Osteoblast (primary cell): ENCODE data around the gene MARK3. TPM values are rescaled to one million over a fixed set of nuclear protein-coding genes. Genes with fewer than 3 reads are reported as not detected.

Experiments
- DNase-seq: peaks from one replicate; pipeline ENCODE4 v3.0.0; 2011; ENCODE audit warnings: low spot score, mixed read lengths; ENCODE audit not compliant: insufficient read length; ENCODE audit errors: missing footprints
- H2AFZ ChIP-seq: 2 replicates; pipeline ENCODE4 v1.6.0; 2011; ENCODE audit warnings: mild to moderate bottlenecking, low read length
- H3K27ac ChIP-seq: 2 replicates; pipeline ENCODE4 v1.5.1; 2011; ENCODE audit warnings: mild to moderate bottlenecking, low read depth, low read length, moderate library complexity
- H3K27me3 ChIP-seq: 2 replicates; pipeline ENCODE4 v1.6.0; 2012; ENCODE audit warnings: mild to moderate bottlenecking, control low read depth, inconsistent platforms, low read length, moderate library complexity; ENCODE audit not compliant: insufficient read depth
- H3K36me3 ChIP-seq: 2 replicates; pipeline ENCODE4 v1.5.1; 2011; ENCODE audit warnings: mild to moderate bottlenecking, low read length, control low read depth, moderate library complexity; ENCODE audit not compliant: insufficient read depth
- H3K4me1 ChIP-seq: 2 replicates; pipeline ENCODE4 v1.5.1; 2011; ENCODE audit warnings: mild to moderate bottlenecking, low read length, control low read depth, moderate library complexity; ENCODE audit not compliant: insufficient read depth
- H3K4me2 ChIP-seq: 2 replicates; pipeline ENCODE4 v1.6.0; 2011; ENCODE audit warnings: mild to moderate bottlenecking, low read length; ENCODE audit not compliant: insufficient read depth
- H3K4me3 ChIP-seq: fragments of 200-600 bp; sonication (generic); 3 replicates; pipeline ENCODE4 v1.5.1; 2012; ENCODE audit warnings: mild to moderate bottlenecking, low read length, inconsistent platforms; ENCODE audit not compliant: insufficient read depth
- H3K79me2 ChIP-seq: 2 replicates; pipeline ENCODE4 v1.6.0; 2012; ENCODE audit warnings: mild to moderate bottlenecking, low read length, control low read depth, inconsistent platforms; ENCODE audit not compliant: insufficient read depth
- H3K9me3 ChIP-seq: 2 replicates; pipeline ENCODE4 v1.5.1; 2011; ENCODE audit warnings: low read depth, low read length, control low read depth
- H4K20me1 ChIP-seq: 2 replicates; pipeline ENCODE4 v1.6.0; 2012; ENCODE audit warnings: mild to moderate bottlenecking, low read length, control low read depth; ENCODE audit not compliant: insufficient read depth
- CTCF ChIP-seq: IDR thresholded peaks from 2 replicates; pipeline ENCODE4 v1.5.1; 2011; ENCODE audit warnings: mild to moderate bottlenecking, low read depth, low read length, moderate library complexity; ENCODE audit errors: extremely low read depth
- total RNA-seq: library from RNA; depleted of rRNA; stranded (reverse); fragments of >200 nt; gene quantifications from 2 replicates; pipeline ENCODE4 v1.2.3, GENCODE V29; 2012

Gene MARK3
- total RNA-seq, 1 donor = 101 TPM

GRCh38 chr14:103453791-103454190 is 68.6 kb downstream of the MARK3 start:
- peaks cover 28% of the 10 kb centered on the region for H4K20me1 ChIP-seq

GRCh38 chr14:103456167-103456835 is 71.1 kb downstream of the MARK3 start:
- Histone ChIP-seq H3K27me3 (no peaks in the 10 kb centered on the region), H3K27ac (peak overlapping the region; percentile 19), H3K9me3 (no peaks in the 10 kb centered on the region), H3K4me1 (peaks cover 4% of the 10 kb centered on the region), H2AFZ (no peak overlapping the region), H3K79me2 (peaks cover 72% of the 10 kb centered on the region), H3K4me2 (no peak overlapping the region), H4K20me1 (peaks cover 21% of the 10 kb centered on the region), H3K4me3 (no peak overlapping the region), H3K36me3 (peaks cover 18% of the 10 kb centered on the region)
- no peak for DNase-seq
- TF ChIP-seq CTCF = no peak

More at GRCh38 chr14:103453791-103454190, 68.6 kb downstream of the MARK3 start:
- H3K27me3 ChIP-seq = no peaks in the 10 kb centered on the region
- H2AFZ ChIP-seq = no peak overlapping the region
- H3K4me2 ChIP-seq = no peak overlapping the region
- no peak for DNase-seq
- H3K27ac ChIP-seq = no peak overlapping the region
- H3K79me2 ChIP-seq = peaks cover 82% of the 10 kb centered on the region
- peaks cover 10% of the 10 kb centered on the region for H3K4me1 ChIP-seq
- H3K9me3 ChIP-seq = no peaks in the 10 kb centered on the region
- no peak for TF ChIP-seq CTCF
- peaks cover 18% of the 10 kb centered on the region for H3K36me3 ChIP-seq
- no peak overlapping the region for H3K4me3 ChIP-seq

GRCh38 chr14:103460415-103460814 is 75.2 kb downstream of the MARK3 start:
- Histone ChIP-seq H2AFZ (no peak overlapping the region), H3K79me2 (peaks cover 44% of the 10 kb centered on the region), H4K20me1 (peaks cover 12% of the 10 kb centered on the region), H3K4me2 (no peak overlapping the region), H3K4me1 (peaks cover 4% of the 10 kb centered on the region), H3K9me3 (no peaks in the 10 kb centered on the region), H3K27ac (no peak overlapping the region), H3K36me3 (peaks cover 32% of the 10 kb centered on the region), H3K4me3 (no peak overlapping the region), H3K27me3 (no peaks in the 10 kb centered on the region)
- no peak for TF ChIP-seq CTCF
- no peak for DNase-seq

GRCh38 chr14:103463149-103463548 is 77.9 kb downstream of the MARK3 start:
- Histone ChIP-seq H3K4me1 (no peaks in the 10 kb centered on the region), H4K20me1 (no peaks in the 10 kb centered on the region), H3K36me3 (peaks cover 47% of the 10 kb centered on the region), H3K9me3 (no peaks in the 10 kb centered on the region), H3K27me3 (no peaks in the 10 kb centered on the region), H3K27ac (no peak overlapping the region), H2AFZ (no peak overlapping the region), H3K79me2 (peaks cover 25% of the 10 kb centered on the region), H3K4me3 (no peak overlapping the region), H3K4me2 (no peak overlapping the region)
- no peak for TF ChIP-seq CTCF
- no peak for DNase-seq
